Epithelial cell of esophagus (primary cell): ENCODE measurements around the gene SIGLEC15.

ENCODE experiments used
- DNase-seq: peaks from one replicate; pipeline ENCODE4 v3.0.0; 2010; ENCODE audit warnings: low read depth
- H3K4me3 ChIP-seq: 2 replicates; pipeline ENCODE4 v1.5.1; 2011; ENCODE audit warnings: mild to moderate bottlenecking, low read length, control low read depth
- TF ChIP-seq, protein P1 (sequence below): IDR thresholded peaks from 2 replicates; pipeline ENCODE4 v1.5.1; 2011; ENCODE audit warnings: low read depth, mild to moderate bottlenecking, low read length, control low read depth, inconsistent platforms; ENCODE audit not compliant: insufficient read depth; ENCODE audit errors: missing control alignments

SIGLEC15 gene

DNA sequence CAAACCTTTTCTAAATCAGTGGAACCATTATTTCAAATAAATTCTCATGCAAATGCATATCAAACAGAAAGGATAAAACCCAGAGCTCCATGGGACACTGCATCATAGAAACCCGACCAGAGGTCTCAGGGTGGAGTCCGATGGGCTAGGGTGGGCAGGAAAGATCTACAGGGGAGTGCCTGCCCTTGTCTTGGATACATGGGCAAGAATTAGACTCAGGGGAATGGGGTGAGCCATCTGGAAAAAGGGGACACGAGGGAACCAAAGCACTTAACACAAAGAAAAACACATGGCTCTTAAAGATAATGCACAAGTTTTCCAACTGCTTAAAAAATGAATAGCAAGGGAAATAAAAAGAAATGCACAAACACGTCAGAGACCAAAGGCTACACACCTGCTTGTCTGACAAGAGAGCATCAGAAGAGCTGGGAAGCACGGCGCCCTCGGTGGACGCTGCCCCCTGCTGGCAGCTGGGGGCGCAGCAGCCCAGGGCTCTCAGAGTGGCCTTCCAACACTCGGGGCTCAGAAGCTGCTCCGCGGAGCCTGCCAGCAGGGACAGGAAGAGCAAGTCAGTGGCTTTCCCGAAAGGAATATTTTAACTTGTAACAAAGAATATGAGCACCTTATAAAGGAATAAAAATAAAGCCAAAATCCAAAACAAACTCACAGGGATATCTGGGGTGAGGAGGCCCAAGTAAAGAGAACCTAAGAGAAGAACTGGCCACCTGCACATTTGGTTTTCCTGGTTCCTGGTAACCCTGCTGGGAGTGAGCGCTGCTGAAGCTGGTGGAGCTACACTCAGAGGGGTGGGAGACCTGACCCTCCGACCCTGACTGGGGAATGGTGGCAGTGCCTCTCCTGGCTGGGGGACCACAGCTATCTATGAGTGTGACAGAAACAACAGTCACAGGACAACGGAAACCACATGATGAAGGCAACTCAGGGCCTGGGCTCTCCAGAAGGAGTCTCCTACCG lies 54.5 kb downstream of the SIGLEC15 start:
- TF ChIP-seq, protein P1, sequence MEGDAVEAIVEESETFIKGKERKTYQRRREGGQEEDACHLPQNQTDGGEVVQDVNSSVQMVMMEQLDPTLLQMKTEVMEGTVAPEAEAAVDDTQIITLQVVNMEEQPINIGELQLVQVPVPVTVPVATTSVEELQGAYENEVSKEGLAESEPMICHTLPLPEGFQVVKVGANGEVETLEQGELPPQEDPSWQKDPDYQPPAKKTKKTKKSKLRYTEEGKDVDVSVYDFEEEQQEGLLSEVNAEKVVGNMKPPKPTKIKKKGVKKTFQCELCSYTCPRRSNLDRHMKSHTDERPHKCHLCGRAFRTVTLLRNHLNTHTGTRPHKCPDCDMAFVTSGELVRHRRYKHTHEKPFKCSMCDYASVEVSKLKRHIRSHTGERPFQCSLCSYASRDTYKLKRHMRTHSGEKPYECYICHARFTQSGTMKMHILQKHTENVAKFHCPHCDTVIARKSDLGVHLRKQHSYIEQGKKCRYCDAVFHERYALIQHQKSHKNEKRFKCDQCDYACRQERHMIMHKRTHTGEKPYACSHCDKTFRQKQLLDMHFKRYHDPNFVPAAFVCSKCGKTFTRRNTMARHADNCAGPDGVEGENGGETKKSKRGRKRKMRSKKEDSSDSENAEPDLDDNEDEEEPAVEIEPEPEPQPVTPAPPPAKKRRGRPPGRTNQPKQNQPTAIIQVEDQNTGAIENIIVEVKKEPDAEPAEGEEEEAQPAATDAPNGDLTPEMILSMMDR = peak; percentile 98
- H3K4me3 ChIP-seq = no peak overlapping the region
- peak; percentile 60 for DNase-seq

DNA sequence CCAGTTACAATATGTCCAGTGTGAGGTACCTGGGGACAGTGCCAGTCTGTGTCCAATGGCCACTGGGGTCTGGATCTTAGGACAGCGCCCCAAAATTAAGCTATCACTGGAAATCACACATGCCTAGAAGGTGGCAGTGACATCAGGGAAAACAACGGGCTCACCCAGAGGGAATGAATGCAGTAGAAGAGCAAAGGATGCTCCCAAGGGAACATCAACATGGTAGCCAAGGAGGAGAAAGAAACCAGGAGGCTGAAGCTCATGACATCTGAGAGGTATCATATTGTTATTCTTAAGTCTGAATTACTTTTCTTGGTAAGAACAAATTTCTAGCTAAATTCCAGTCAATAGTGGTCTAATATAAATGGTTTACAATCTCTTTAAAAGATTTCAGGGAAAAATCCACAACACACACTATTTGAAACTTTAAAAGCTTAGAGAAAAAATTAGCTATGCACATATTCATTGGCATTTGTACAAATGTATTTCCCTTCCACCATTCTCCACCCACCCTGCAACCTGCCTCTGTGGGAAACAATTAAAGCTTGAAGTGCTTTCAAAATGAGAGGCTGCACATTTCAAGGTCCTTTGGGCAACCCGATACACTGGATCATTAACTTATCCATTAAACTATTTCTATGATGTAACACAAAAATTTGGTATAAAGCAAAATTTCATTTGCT lies 55.5 kb downstream of the SIGLEC15 start:
- no peak overlapping the region for H3K4me3 ChIP-seq
- no peak for DNase-seq
- TF ChIP-seq, protein P1 = no peak

DNA sequence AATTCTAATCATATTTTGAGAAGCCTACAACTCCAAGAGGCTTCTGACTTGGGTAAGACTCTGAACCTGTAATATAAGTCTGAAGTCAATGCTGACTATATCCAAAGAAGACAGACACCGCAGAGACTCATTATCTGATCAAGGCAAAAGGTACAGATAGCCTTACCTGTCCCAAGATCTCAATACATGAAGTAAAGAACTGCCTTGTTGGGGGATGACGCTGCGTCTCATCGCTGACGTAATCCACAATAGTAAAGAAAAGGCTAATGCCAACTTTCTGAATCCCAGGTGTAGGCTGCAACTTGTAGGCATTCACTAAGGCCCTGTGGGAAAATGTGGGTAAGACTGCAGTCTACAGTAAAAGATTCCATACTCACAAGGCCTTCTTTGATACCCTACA lies 62.1 kb downstream of the SIGLEC15 start:
- H3K4me3 ChIP-seq = no peak overlapping the region
- TF ChIP-seq, protein P1 = no peak
- no peak for DNase-seq

DNA sequence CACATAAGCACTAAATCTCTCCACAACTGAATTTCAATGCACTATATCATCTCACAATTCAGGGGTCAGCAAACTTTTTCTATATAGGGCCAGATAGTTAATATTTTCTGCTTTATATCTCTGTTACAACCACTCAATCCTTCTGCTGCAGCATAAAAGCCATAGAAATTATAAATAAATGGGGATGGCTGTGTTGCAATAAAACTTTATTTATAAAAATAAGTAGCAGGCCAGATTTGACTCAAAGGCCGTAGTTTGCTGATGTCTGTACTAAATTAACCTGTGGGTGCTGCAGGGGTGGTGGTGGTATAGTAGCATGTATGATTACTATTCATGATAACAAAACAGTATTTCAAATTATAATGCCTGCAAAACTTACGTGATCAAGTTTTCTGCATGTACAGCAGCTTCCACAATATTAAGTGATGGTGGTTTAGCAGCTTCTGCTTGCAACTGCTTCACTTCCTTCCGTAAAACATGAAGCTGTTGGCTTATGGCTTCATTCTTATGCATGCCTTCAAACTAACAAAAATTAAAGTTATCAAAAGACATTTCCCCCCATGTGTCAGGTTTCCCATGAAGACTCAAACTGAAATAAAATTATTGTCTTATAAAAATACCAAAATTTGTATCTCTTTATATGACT lies 64.1 kb downstream of the SIGLEC15 start:
- TF ChIP-seq, protein P1 = no peak
- DNase-seq = no peak
- no peak overlapping the region for H3K4me3 ChIP-seq

DNA sequence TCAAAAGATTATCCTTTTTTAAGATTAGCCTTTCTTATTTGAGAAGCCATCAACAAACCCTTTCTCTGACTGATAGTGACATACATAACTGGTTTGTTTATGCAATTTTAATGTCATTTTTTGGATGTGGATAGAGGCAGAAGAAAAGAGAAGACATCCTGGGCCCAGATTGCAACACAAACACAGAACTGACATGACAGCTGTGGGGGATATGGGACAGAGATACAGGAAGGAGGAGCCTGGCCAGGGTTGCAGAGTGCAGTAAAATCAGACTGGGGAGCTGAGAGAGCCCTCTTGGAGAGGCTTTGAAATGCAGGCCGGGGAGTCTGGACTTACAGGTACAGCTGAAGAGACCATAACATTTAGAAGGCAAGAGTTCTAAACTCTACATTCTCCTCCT lies 65.1 kb downstream of the SIGLEC15 start:
- DNase-seq = no peak
- H3K4me3 ChIP-seq = no peak overlapping the region
- TF ChIP-seq, protein P1 = no peak

DNA sequence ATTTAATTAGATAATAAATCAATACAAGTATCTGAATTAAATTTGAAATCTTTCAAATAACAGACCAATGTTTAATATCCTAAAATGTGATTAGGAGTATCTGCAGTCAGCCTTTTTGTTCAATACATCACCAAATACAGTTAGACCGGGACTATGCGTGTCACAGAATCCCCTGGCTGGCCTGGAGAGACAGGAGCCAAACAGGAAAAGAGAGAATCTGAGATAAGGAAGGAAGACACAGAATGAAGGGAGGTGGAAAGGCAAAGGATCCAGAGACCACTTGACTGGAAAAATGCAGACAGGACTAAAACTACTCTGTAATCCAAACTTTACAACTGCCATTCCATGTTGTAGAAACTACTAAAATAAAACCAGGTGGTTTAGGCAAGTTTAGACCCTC lies 66.3 kb downstream of the SIGLEC15 start:
- DNase-seq = no peak
- TF ChIP-seq, protein P1 = no peak
- no peak overlapping the region for H3K4me3 ChIP-seq
